GM12872 (cell line): ENCODE results near the gene MST1.
A peak's percentile ranks its signal among the peaks of the same experiment; 100 is the strongest.

Experiments used
- CTCF ChIP-seq: IDR thresholded peaks from 3 replicates; pipeline ENCODE4 v1.5.1; 2011; ENCODE audit warnings: low read depth, mild to moderate bottlenecking, low read length, moderate library complexity; ENCODE audit not compliant: insufficient read depth

The MST1 gene

GRCh38 chr3:49704629-49705028 lies 15.4 kb upstream of the MST1 start:
- TF ChIP-seq CTCF: no peak

GRCh38 chr3:49703956-49704355 lies 14.7 kb upstream of the MST1 start:
- no peak for TF ChIP-seq CTCF

- peak; percentile 95 for TF ChIP-seq CTCF
These were observed 14.2 kb upstream of the MST1 start for GRCh38 chr3:49703443-49703927.

- TF ChIP-seq CTCF: no peak
These were observed 13.4 kb upstream of the MST1 start for GRCh38 chr3:49702672-49703071.

- peak; percentile 43; the same call in 2 of the 3 replicates for TF ChIP-seq CTCF
These were observed 12.3 kb upstream of the MST1 start for GRCh38 chr3:49701388-49702077.

GRCh38 chr3:49700453-49701128 lies 11.3 kb upstream of the MST1 start:
- no peak for TF ChIP-seq CTCF

GRCh38 chr3:49700014-49700413 lies 10.7 kb upstream of the MST1 start:
- TF ChIP-seq CTCF: no peak
